HG02852 (cell line): ENCODE measurements around the gene NFIX.

Experiments
- ATAC-seq: cut with Tn5 transposase; IDR thresholded peaks from one replicate; pipeline ENCODE4 v1.9.1; 2021; ENCODE audit warnings: mild to moderate bottlenecking, moderate library complexity; ENCODE audit not compliant: unreplicated experiment

Gene NFIX

GRCh38 chr19:13069415-13070359 is 74.4 kb downstream of the NFIX start:
- no peak for ATAC-seq

DNA sequence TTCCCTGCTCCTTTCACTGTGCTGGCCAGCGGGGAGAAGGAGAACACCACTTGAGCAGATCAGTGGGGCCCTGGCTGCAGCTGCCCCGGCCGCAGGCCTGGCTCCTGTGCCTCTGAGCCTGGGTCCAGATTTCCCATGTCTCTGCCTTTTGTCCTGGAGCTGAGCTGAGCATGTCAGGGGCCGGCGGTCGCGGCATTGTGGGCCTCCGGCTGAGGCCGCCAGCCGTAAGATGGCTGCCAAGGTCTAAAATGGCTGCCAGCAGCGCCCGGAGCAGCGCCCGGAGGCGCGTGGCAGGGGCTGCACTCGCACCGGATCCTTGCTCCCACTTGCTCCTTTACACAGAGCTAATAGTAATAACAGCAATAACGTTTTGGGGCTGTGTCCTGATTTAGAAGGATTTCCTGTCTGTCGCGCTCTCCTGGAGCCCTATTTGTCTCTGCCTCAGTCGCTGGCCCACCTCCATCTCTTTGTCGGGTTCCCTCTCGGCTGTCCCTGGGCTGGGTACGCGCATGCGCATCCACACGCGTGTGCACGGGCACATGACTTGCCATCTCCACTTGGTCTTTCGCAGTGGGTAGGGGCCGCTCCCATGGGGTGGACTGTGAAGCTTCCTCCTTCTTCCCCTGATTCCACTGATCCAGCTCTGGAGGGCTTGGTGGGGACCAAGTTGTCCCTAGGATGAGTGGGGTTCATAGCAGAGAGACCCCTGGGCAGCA is 75.3 kb downstream of the NFIX start:
- ATAC-seq: no peak

GRCh38 chr19:13071444-13072187 is 76.3 kb downstream of the NFIX start:
- no peak for ATAC-seq

DNA sequence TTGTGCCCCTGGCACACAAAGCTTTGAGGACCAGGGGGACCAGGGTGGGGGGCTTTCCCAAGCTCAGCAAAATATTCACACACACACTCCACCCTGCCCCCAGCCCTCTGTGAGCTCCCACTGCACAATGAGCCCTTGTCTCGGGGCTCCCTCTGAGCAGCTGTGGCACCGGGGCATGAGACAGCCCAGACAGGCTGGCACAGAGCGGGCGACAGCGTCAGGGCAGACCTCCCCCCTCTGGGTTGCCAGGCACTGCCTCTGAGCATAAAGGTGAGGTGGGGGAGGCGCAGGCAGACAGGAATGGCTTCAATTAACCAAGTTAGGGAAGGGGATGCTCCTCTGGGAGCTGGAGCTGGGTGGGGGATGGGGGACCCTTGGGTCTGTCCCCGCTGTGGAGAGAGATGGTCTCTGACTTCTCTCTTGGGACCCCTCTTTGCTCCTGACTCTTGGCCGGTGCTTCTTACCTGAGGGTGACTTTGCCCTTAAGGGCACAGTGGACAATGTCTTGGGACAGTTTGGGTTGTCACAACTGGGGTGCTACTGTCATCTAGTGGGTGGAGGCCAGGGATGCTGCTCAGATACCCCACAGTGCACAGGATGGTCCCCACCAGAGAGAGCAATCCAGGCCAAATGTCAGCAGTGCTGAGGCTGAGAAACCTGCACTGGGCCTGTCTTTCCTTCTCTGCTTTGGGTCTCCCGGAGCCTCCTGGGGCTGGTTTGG is 77.1 kb downstream of the NFIX start:
- ATAC-seq: no peak

DNA sequence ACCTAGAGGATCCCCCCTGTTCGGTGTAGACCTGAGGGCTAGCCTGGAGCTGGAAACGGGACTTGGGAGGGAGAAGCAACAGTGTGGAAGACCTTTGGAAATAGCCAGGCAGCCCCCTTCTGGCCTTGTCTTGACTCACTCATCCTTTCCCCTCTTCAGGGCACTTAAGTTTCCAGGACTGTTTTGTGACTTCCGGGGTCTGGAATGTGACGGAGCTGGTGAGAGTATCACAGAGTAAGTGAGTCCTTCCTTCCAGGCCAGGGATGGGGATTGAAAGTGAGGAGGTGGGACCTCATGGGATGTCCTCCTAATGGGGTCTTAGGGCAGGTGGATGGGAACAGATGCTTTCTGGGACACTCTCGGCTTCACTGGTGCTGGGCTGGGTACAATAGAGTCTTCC is 78.0 kb downstream of the NFIX start:
- no peak for ATAC-seq

DNA sequence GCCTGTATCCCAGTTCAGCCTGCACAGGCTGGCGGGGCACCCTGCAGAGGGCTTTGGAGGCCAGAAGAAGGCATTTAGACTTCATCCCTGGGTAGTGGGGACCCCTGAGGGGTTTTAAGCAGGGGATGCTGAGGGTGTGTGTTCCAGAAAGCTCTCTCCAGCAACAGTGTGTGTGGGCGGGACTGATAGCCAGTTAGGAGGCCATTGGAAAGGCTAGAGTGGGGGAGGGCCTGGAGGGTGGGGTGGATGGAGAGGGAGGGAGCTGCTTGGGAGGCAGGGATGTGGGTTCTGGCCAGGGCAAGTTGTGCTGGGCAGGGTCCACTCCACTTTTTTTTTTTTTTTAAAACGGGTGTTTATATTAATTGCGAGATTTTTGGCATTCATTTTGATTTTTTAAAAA is 79.1 kb downstream of the NFIX start:
- no peak for ATAC-seq

DNA sequence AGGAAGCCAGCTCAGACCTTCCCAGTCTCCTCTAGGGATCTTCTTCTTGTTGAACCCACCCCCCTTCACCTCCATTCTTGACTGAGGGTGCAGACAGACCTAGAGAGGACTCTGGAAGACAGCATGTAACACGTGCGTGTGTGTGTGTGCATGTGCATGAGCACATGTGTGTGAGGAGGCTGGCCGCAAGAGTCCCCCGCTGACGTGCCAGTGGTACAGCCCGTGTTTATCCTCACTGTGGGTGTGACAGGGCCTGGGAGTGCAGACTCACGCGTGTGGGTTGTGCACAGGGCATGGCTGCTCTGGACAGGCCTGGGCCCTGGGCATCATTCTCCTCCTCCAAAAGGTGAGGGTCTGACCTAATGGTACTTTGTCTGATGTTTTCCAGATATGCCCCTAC is 81.0 kb downstream of the NFIX start:
- no peak for ATAC-seq

DNA sequence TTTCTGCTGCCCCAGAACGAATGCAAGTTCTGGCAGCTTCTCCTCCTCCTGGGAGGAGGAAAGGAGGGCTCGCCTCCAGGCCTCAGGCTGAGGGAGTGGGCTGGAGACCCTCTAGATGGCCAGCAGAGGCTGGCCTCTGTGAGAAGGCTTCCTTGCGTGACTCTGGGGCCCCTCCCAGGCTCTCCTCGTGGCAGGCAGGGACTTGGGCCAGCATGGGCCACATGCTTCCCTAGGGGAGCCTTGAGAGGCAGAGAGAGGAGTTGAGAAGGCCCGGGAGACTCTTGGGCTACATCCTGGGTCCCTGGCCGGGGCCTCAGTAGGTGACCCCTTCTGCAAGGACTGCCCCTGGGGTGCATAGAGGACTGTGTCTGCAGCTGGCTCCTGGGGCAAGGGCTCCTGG is 81.5 kb downstream of the NFIX start:
- no peak for ATAC-seq

DNA sequence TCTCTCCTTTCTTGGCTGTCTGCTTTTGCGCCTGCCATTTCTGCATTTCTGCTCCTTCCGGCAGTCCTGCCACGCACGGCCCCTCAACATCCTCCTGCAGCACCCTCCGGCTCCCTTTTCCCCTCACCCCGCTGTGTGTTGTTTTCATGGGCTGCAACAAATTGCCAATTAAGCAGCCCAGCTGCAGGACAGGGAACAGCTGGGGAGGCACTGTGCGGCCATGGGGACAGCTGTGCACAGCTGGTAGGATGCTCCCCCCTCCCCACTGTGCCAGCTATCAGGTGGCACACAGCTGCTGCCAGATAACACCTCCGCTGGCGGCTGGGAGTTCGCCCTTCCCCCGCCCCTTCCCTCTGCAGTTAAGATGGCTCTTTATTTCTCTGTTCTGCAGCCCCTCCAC is 82.0 kb downstream of the NFIX start:
- ATAC-seq: no peak

DNA sequence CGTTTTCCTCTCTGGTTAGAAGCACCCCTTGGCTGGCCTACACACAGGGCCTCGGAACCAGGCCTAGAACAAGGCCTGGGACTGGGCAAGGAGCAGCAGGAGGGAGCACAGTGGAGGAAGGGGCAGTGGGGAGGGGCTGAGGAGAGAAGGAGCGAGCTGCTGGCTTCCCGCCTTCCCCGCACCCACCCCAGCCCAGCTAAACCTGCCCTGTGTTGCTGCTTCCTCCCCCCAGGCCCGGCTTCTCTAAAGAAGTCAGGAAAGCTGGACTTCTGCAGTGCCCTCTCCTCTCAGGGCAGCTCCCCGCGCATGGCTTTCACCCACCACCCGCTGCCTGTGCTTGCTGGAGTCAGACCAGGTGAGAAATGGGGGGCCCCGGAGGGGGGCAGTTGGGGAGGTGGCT is 83.1 kb downstream of the NFIX start:
- ATAC-seq: no peak

DNA sequence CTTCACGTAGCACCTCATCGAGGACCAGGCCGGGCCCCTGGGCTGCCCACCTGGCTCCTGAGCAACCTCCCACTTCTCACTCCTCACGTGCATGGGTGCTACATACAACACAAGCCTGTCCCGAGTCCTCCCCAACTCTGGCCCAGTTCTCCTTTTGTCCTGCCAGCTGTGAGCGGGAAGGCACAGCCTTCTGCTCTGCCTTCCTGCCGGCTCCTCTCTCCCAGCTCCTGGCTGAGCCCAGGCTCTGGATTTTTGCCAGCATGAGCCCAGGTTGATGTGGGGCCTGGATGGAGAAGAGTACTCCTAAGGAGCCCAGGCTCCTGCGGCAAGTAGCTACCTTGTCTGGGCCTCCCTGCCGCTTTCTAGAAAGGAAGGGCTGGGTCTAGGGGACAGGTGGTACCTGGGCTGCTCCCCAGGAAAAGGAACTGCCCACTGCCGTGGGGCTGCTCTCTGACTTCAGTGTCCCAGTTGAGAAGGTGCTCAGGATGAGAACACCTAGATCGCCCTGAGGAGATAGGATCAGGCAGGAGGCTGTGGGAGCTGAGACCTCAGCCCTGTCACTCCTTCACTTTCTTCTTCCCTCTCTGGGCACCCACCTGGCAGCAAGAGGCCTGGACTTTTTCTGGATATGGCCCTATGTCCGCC is 83.7 kb downstream of the NFIX start:
- no peak for ATAC-seq

DNA sequence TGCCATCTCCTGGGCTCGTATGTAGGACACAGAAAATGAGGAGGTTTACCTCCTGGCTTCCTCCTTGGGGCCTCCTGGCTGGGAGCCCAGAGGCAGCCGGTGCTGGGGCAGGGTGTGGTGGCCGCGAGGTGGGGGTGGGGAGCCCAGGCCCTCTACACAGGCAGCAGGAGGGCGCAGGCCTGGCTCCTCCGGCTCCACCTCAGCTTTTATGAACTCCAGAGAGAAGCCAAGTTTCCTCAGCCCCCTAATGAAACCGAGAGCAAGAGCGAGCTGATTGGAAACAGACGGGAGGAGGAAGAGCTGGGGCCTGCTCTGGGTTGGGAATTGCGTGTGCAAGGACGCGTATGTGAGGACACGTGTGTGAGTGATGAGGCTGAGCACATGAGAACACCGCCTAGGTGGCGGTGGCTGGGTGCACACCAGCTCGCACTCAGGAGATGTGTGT is 84.3 kb downstream of the NFIX start:
- no peak for ATAC-seq

GRCh38 chr19:13082192-13083007 is 87.1 kb downstream of the NFIX start:
- no peak for ATAC-seq

DNA sequence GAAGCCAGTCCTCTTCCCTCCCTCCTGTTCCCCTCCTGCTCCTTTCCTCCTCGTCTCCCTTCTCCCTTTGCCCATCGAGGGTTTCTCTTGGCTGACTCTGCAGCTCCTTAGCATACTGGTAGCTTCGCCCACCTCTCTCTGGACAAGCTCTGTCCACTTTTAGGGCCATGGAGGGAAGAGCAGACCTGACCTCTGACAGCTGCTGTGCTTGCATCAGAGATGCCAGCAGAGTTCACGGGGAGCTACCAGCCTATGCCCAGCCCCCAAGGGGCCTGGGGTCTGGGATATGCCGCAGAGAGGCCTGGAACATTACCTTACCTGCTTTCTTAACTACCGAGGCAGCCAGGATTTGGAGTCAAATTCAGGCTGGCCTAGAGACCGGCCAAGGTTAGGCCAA is 87.7 kb downstream of the NFIX start:
- ATAC-seq: no peak

DNA sequence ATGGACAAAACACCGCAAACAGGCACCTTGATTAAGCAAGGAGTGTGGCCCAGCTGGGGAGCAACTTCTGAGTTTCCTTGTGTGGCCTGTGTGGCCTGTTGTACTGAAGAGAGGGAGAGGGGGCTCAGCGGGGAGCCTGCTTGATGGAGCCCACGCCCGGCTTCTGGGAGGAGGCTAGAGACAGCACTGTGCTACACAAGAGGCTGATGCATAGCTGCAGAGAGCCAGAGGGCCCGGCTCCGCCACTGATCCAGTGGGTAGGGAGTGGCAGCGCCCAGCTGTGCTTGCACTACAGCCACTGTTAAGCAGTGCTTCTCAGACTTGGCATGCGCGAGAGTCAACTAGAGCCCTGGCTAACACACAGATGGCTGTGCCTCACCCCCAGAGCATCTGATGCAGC is 88.4 kb downstream of the NFIX start:
- no peak for ATAC-seq

DNA sequence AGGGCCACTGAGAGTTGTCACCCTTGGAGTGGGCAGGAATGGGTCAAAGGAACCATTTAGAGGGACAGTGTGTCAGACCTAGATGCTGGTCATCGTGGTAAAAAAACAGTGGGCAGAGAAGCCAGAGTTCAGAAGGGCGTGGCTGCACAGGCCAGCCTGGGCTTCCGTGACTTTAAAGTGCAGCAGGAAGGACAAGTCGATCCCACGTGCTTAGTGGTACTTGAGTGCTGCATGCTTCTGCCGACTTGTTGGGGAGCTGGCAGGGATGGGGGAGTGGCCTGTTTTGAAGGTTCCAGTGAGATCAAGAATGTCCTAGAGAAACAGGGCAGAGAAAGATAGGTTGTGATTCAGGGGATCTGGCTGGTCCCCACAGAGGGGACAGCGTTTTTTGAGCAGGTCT is 90.4 kb downstream of the NFIX start:
- ATAC-seq: no peak

GRCh38 chr19:13086341-13086740 is 91.1 kb downstream of the NFIX start:
- ATAC-seq: no peak

DNA sequence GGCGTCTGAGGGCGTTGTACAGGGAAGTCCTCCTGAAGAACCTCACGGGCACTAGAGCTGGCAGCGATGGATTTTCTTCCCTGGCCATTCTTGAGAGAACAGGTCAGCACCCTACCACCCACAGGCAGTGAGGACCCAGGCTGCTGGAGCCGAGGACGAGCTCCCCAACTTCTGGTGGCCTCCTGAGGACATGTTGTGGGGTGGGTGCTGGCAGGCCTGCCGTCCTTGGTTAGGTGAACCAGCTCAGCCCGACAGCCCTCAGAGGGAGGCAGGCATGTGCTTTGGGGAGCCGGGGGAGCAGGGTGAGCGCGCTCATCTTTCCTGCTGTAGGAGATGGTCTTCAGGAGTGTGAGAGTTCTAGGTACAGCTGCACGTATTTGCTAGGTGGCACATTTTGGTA is 92.0 kb downstream of the NFIX start:
- no peak for ATAC-seq

- ATAC-seq: no peak
Observed at GRCh38 chr19:13087795-13088537, 92.7 kb downstream of the NFIX start.
